GM19240 (cell line): ENCODE results near the gene B4GALT3.
A peak's percentile ranks its signal among the peaks of the same experiment; 100 is the strongest.

Experiments
- DNase-seq: peaks from one replicate; pipeline ENCODE4 v3.0.0; 2011; ENCODE audit warnings: low spot score; ENCODE audit not compliant: insufficient read length

Gene B4GALT3

GRCh38 chr1:161206411-161207140 is 29.3 kb upstream of the B4GALT3 start:
- DNase-seq: no peak

DNA sequence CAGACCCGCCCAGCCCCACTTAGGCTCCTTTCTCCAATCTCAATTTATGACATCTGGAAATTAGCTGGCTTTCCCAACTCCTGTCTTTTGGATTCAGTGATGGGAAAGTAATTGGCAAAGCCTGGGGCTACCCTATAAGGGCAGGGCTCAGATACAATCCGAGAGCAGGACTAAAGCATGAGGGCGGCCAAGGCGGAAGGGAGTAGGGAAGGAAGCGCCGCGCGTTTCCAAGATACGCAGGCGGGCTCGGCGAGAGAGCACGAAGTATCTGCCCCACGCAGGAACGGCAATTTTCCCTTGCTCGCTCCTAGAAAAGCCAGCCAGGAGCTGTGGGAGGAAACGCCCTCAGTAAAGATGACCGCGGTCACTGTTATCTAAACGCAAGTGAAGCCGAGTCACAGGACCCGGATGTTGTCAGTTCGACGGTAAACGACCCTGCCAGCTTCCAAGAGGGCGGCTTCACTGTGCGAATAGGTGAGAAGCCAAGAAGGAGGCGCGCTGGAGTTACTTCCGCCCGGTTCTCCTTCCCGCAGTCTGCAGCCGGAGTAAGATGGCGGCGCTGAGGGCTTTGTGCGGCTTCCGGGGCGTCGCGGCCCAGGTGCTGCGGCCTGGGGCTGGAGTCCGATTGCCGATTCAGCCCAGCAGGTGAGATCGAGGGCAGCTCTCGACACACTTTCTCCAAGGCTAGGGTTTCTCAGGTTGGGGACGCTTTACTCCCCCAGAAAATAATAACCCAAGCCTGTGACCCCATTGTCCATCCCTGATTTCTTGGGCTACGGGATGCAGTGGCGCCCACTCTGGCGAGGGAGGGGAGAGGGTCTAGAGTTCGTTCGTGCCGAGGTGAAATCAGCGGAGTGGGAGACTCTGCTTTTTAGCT is 24.8 kb upstream of the B4GALT3 start, which contains the start of gene NDUFS2:
Gene NDUFS2 (plus strand): TSS at position 532 of the 877 bp plus-strand sequence. CDS start 19 bp downstream, at position 551.
- peak; percentile 97 for DNase-seq

- DNase-seq: no peak
These were observed 23.9 kb upstream of the B4GALT3 start for GRCh38 chr1:161200992-161201835.

GRCh38 chr1:161200421-161200991 is 23.2 kb upstream of the B4GALT3 start:
- no peak for DNase-seq

DNA sequence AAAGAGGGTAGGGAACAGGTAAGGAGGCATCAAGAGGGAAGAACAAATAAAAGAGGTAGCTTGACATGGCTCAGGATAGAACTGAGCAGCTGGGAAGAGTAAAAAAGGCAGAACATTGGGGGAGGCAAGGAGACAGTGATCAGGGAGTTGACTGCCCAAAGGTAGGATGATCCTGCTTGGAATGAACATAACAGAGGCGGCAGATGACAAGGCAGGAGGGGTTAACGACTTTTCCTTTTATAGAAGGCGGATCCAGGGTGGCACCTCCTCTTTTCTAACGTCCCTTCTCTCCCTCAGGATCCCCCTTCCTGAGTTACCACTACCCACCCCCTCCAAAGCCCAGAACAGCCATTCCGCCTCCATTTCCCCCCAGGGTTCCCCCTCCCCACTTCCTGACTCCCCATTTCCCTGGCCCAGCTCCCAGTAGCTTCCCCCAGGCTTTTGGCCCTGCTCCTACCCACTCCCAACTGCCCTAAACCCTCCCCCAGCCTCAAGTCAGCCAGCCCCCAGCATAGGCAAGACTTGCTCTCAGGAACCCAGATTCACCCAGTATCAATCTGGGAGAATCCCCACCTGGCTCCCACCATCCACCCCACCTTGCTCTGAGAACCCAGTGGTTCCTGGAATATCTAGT is 22.3 kb upstream of the B4GALT3 start:
- DNase-seq: no peak

GRCh38 chr1:161198897-161199431 is 21.7 kb upstream of the B4GALT3 start, which contains the start of gene ADAMTS4:
TSS of gene ADAMTS4 (minus strand) at chr1:161199054. CDS start at chr1:161198627, 427 bp downstream.
- no peak for DNase-seq

- DNase-seq: no peak
These were observed 21.0 kb upstream of the B4GALT3 start for GRCh38 chr1:161198194-161198896.

DNA sequence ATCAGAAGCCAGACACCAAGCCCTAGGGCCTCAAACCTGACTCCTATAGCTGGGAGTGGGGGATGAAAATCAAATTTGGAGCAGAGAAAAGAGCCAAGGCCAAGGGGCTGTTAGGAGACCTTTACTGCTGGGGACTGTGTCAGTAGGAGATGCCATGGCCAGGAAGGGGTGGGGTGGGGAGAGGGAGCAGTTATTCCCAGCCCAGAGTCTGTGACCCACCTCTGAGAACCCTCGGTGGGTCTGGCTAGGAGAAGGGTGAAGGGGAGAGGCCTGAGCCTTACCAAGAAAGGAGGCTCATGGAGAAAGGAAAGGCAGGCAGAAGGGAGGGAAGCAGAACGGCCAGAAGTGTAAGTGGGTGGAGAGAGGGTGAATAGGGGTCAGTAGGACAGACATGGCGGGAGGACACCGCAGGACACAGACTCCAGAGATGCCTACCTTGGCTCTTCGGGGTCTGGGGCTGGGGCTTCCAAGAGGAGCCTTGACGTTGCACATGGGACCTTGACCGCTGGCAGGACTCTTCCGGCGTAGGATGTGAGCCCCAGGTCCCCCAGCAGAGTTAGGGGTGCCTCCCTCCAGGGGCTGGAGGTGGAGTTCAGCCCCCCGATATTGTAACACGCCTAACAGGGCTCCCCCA is 20.4 kb upstream of the B4GALT3 start:
- DNase-seq: no peak

DNA sequence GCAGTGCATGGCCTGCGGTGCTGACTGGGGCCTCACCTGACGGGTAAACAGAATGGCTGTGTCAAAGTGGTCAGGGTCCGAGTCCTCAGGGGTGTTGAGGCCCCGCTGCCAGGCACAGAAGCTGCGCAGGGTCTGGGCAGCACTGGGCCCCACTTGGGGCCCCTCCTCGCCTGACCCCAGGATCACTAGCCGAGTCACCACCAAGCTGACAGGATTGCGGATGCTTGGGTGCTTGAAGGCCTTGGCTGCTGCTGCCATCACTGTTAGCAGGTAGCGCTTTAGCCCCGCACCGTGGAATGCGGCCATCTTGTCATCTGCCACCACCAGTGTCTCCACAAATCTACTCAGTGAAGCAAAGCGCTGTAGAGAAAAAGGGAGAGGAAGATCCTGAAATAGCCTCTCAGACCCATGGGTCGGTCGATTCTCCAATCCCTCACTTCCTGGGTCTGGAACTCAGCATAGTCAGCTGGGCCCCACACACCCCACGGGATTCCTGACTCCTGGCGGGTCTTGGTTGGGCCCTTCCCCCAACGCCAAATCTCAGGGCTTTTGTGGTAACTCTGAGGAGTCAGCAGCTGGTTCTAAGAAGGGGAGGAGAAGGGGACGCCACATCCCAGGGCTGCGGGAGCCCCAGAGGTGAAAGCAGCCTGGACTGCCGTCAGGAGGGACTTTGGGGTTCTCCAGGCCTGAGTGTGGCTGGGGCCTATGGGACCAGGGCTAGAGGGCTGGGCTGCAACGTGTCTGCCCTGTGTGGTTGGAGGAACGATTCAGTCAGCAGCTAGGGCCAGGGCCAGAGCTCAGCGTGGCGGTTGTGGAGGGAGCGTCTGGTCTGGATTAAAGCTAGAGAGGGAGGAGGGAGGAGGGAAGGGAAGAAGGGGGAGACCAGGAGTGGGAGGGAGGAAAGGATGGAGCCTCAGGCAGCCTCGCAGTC is 19.5 kb upstream of the B4GALT3 start:
- no peak for DNase-seq

- no peak for DNase-seq
These were observed 18.8 kb upstream of the B4GALT3 start for GRCh38 chr1:161196111-161196510.

DNA sequence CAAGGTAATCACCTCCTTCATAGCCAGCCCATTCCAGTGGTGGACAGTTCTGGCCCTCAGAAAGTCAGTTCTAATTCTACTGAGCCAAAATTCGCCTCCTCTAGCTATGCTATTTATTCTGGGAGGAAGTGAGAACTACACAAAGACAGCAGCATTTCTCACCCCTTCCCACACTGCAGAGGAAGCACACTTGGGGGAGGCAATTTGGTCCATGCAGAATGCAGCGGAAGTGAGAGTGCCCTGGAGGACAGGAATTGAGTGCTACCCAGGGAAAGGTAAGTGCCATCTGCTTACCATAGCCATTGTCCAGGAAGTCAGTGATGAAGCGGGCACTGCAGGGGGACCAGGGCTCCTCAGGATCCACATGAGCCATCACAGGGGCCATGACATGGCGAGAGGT is 17.9 kb upstream of the B4GALT3 start:
- no peak for DNase-seq

DNA sequence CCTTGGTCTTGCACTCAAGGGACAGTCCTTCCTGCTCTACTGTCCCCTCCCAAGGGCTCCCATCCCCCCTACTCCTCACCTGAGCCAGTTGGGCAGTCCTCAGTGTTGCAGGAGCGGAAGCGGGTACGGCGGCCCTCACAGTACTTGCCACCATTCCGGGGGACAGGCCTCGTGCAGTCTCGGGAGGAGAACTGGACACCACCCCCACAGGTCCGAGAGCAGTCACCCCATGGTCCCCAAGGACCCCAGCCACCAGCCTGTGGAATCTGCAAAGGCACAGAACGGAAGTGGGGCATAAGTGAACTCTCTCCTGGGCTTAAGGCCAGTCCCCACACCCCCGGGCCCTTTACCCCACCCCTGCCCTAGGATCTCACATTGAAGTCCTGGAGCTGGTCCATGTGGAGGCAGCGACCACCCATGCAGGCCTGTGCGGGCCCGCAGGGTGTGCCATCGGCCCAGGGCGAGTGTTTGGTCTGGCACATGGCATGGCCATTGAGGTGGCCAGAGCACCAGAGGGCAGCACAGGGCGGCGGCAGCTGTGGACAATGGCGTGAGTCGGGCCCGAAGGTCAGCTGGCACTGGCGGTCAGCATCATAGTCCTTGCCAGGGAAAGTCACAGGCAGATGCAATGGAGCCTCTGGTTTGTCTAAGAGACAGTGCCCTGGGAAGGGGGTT is 16.4 kb upstream of the B4GALT3 start:
- no peak for DNase-seq

- peak; percentile 42 for DNase-seq
These were observed 15.5 kb upstream of the B4GALT3 start for GRCh38 chr1:161192476-161193465.

DNA sequence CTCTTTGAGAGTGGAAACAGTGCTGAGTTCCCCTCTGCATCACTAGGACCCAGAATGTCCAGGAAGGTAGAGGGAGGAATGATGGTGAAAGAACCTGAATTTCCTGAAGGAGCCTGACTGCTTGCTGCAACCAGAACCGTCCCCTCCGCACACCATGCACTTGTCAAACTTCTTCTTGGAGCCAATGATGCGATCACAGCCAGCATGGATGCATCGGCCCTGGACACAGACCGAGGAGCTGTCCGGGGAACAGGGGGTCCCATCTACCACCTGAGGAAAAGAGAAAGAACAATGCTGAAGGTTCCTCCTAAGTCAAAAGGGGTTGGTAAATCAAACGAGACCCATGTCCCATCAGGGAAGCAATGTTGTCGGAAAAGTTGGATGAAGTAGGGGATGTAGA is 14.7 kb upstream of the B4GALT3 start:
- no peak for DNase-seq

DNA sequence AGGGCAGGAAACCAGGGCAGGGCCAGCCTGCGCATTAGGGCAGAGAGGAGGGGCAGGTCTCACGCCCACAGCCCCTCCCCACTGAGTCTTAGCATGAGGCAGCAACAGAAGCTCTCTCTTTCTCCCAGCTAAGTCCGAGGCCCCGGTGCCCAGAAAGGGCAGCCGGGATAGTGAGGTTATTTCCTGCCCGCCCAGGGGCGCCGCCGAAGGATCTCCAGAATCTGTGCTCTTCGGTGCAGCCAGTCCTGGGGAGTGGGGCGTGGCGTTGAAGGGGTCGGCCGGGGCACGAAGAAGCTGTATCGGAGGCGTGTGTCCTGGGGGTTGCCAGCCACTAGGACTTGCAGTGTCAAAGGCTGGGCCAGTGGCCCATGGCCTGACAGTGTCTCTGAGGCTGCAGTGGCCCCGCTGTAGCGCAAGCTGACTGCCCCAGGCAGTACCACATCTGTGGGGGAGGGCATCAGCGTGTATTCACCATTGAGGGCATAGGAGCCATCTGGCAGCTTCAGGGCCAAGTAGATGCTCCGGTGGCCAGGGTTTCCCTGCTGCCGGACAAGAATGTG is 13.7 kb upstream of the B4GALT3 start:
- no peak for DNase-seq

GRCh38 chr1:161189036-161189435 is 11.7 kb upstream of the B4GALT3 start:
- no peak for DNase-seq
